Ishikawa (cell line): ENCODE results near the gene IGF1R.

Experiments
- EP300 ChIP-seq: IDR thresholded peaks from 2 replicates; pipeline ENCODE4 v1.6.1; 2012; ENCODE audit warnings: borderline replicate concordance
- FOXM1 ChIP-seq: IDR thresholded peaks from 2 replicates; pipeline ENCODE4 v1.6.1; 2012; ENCODE audit warnings: low read depth, borderline replicate concordance
- REST ChIP-seq: IDR thresholded peaks from 2 replicates; pipeline ENCODE4 v1.6.1; 2012; ENCODE audit warnings: low read depth, mild to moderate bottlenecking
- TAF1 ChIP-seq: IDR thresholded peaks from 2 replicates; pipeline ENCODE4 v1.6.1; 2012; ENCODE audit warnings: low read depth, mild to moderate bottlenecking
- TEAD4 ChIP-seq: IDR thresholded peaks from 2 replicates; pipeline ENCODE4 v1.6.1; 2012
- USF1 ChIP-seq: IDR thresholded peaks from 2 replicates; pipeline ENCODE4 v1.6.1; 2012

- TF ChIP-seq REST: no peak
- TF ChIP-seq EP300: no peak
- no peak for TF ChIP-seq TAF1
- TF ChIP-seq FOXM1: no peak
- TF ChIP-seq TEAD4: no peak
- no peak for TF ChIP-seq USF1
Observed at GRCh38 chr15:98855815-98856531, 207.6 kb downstream of the IGF1R start.
